ENCODE data around the gene CGGBP1. TPM values are rescaled to one million over a fixed set of nuclear protein-coding genes. Genes with fewer than 3 reads are reported as not detected.

CGGBP1 gene
- total and polyA plus RNA-seq, 2 donors (not counting 1 experiment from before 2014, with no cell fraction given) = 57.3 to 121 TPM

- POLR2A ChIA-PET = no interaction called here
- no peak overlapping the region for H2AFZ ChIP-seq (ENCODE audit: insufficient read depth, low read depth, low read length, poor library complexity, severe bottlenecking)
- no peak for DNase-seq
- no peak overlapping the region for H3K4me3 Mint-ChIP-seq
- no peak overlapping the region for H3K4me3 ChIP-seq (ENCODE audit: control extremely low read depth in 1 of 5, extremely low read depth in 1 of 5, insufficient read depth in 1 of 5, low read depth in 2 of 5, low read length in 4 of 5)
- peaks cover 38% of the 10 kb centered on the region for H3K4me1 Mint-ChIP-seq
- CTCF ChIA-PET = interaction anchor here (0.6 kb wide), 1 partner anchor 36 kb away, joined by 4 read pairs; no protein-coding TSS in a partner anchor
- peaks cover 0 to 6% of the 10 kb centered on the region in 2 donors for H3K4me1 ChIP-seq (ENCODE audit: control insufficient read depth in 2 of 2, insufficient read depth in 2 of 2, low read length in 2 of 2)
- peaks cover 1% of the 10 kb centered on the region for H3K9me3 Mint-ChIP-seq (ENCODE audit: insufficient read depth)
- H3K27me3 ChIP-seq (replicated peaks in 1 of 4; ENCODE audit: control extremely low read depth in 1 of 4, control insufficient read depth in 3 of 4, insufficient read depth in 4 of 4, low read length in 3 of 4) = no peaks in the 10 kb centered on the region
- no peaks in the 10 kb centered on the region for H3K27me3 Mint-ChIP-seq
- intact Hi-C loops (cut with micrococcal nuclease) = no loop called here
- WGBS (ENCODE audit: insufficient coverage) = no CpG with 5 or more reads among the region's 1 CpG
- H3K27ac ChIP-seq (ENCODE audit: low read length in 2 of 2) = no peak overlapping the region
- peaks cover 0 to 1% (median 0%) of the 10 kb centered on the region in 3 donors for H3K9me3 ChIP-seq (ENCODE audit: control extremely low read depth in 1 of 3, control insufficient read depth in 2 of 3, insufficient read depth in 1 of 3, low read length in 2 of 3)
- TF ChIP-seq CTCF (IDR thresholded peaks at IDR 0.05) = no peak
- no peak for TF ChIP-seq EZH2 (IDR thresholded peaks at IDR 0.05; ENCODE audit: borderline replicate concordance, insufficient read depth, low read depth, low read length, poor library complexity, severe bottlenecking)
- H3K4me2 ChIP-seq (replicated peaks; ENCODE audit: low read depth, low read length, poor library complexity, severe bottlenecking) = no peak overlapping the region
- ATAC-seq (ENCODE audit: low read depth) = no peak
- H3K36me3 ChIP-seq (replicated peaks in 1 of 2; ENCODE audit: control extremely low read depth in 1 of 2, control insufficient read depth in 1 of 2, extremely low read depth in 1 of 2, insufficient read depth in 2 of 2, low read length in 1 of 2) = peaks cover 4 to 5% of the 10 kb centered on the region in 2 experiments
- H3K79me2 ChIP-seq (ENCODE audit: control insufficient read depth, insufficient read depth, low read length) = peaks cover 77% of the 10 kb centered on the region
- H3K9ac ChIP-seq (ENCODE audit: low read length) = no peak overlapping the region
- peaks cover 54% of the 10 kb centered on the region for H4K20me1 ChIP-seq (ENCODE audit: control insufficient read depth, insufficient read depth, low read length, poor library complexity, severe bottlenecking)
- no peak overlapping the region for H3K27ac Mint-ChIP-seq
These were observed 17.9 kb upstream of the CGGBP1 start for GRCh38 chr3:88076712-88077111.

- Histone ChIP-seq H3K27ac (ENCODE audit: low read length in 2 of 2) (no peak overlapping the region), H3K4me2 (replicated peaks; ENCODE audit: low read depth, low read length, poor library complexity, severe bottlenecking) (no peak overlapping the region), H3K4me1 (ENCODE audit: control insufficient read depth in 2 of 2, insufficient read depth in 2 of 2, low read length in 2 of 2) (peaks cover 0 to 6% of the 10 kb centered on the region in 2 donors), H3K27me3 (replicated peaks in 1 of 4; ENCODE audit: control extremely low read depth in 1 of 4, control insufficient read depth in 3 of 4, insufficient read depth in 4 of 4, low read length in 3 of 4) (no peaks in the 10 kb centered on the region), H3K4me3 (ENCODE audit: control extremely low read depth in 1 of 5, extremely low read depth in 1 of 5, insufficient read depth in 1 of 5, low read depth in 2 of 5, low read length in 4 of 5) (no peak overlapping the region), H3K79me2 (ENCODE audit: control insufficient read depth, insufficient read depth, low read length) (peaks cover 79% of the 10 kb centered on the region), H4K20me1 (ENCODE audit: control insufficient read depth, insufficient read depth, low read length, poor library complexity, severe bottlenecking) (peaks cover 54% of the 10 kb centered on the region), H3K9ac (ENCODE audit: low read length) (no peak overlapping the region), H2AFZ (ENCODE audit: insufficient read depth, low read depth, low read length, poor library complexity, severe bottlenecking) (no peak overlapping the region), H3K36me3 (replicated peaks in 1 of 2; ENCODE audit: control extremely low read depth in 1 of 2, control insufficient read depth in 1 of 2, extremely low read depth in 1 of 2, insufficient read depth in 2 of 2, low read length in 1 of 2) (peaks cover 4 to 5% of the 10 kb centered on the region in 2 experiments), H3K9me3 (ENCODE audit: control extremely low read depth in 1 of 3, control insufficient read depth in 2 of 3, insufficient read depth in 1 of 3, low read length in 2 of 3) (peaks cover 0 to 7% (median 1%) of the 10 kb centered on the region in 3 donors)
- DNase-seq (no peak), ATAC-seq (ENCODE audit: low read depth) (no peak)
- peaks cover 38% of the 10 kb centered on the region for H3K4me1 Mint-ChIP-seq
- ChIA-PET CTCF (interaction anchor here (1.0 kb wide), 1 partner anchor 39 kb away, joined by 3 read pairs; no protein-coding TSS in a partner anchor), POLR2A (no interaction called here)
- TF ChIP-seq CTCF (IDR thresholded peaks at IDR 0.05) (no peak), EZH2 (IDR thresholded peaks at IDR 0.05; ENCODE audit: borderline replicate concordance, insufficient read depth, low read depth, low read length, poor library complexity, severe bottlenecking) (no peak)
- H3K4me3 Mint-ChIP-seq = no peak overlapping the region
- intact Hi-C loops (cut with micrococcal nuclease) = no loop called here
- H3K9me3 Mint-ChIP-seq (ENCODE audit: insufficient read depth) = peaks cover 2% of the 10 kb centered on the region
- no peak overlapping the region for H3K27ac Mint-ChIP-seq
- H3K27me3 Mint-ChIP-seq = no peaks in the 10 kb centered on the region
- no CpG with 5 or more reads among the region's 2 CpGs for WGBS (ENCODE audit: insufficient coverage)
These were observed 16.7 kb upstream of the CGGBP1 start for GRCh38 chr3:88075497-88075896.
